NCI-H510A treated with DMSO at 0.1 percent for 48 hours (cell line): Measurements from ENCODE around the gene GABARAP.

Experiments
- DNase-seq: peaks from one replicate; lab custom pipeline; 2025; lab: John Stamatoyannopoulos, UW

The GABARAP gene

GRCh38 chr17:7239091-7240027 is 2.9 kb downstream of the GABARAP start, which contains the start of gene PHF23:
TSS of gene PHF23 (minus strand) at chr17:7239457. CDS start at chr17:7239279, 178 bp downstream.
- DNase-seq: peak; percentile 99

- no peak for DNase-seq
These were observed 3.7 kb downstream of the GABARAP start for GRCh38 chr17:7238420-7239090.

GRCh38 chr17:7237761-7238419 is 4.4 kb downstream of the GABARAP start:
- DNase-seq: peak; percentile 70

GRCh38 chr17:7237266-7237760 is 4.9 kb downstream of the GABARAP start:
- DNase-seq: no peak

GRCh38 chr17:7236808-7237207 is 5.4 kb downstream of the GABARAP start:
- no peak for DNase-seq

GRCh38 chr17:7235693-7236665 is 6.3 kb downstream of the GABARAP start:
- no peak for DNase-seq

- DNase-seq: peak; percentile 92
These were observed 7.9 kb downstream of the GABARAP start, which contains the start of gene DVL2 for GRCh38 chr17:7234083-7234951. TSS of gene DVL2 (minus strand) at chr17:7234517. CDS start at chr17:7234262, 255 bp downstream.

- DNase-seq: peak; percentile 58
These were observed 8.6 kb downstream of the GABARAP start for GRCh38 chr17:7233701-7234082.

GRCh38 chr17:7232114-7232513 is 10.1 kb downstream of the GABARAP start:
- no peak for DNase-seq

- no peak for DNase-seq
These were observed 12.7 kb downstream of the GABARAP start for GRCh38 chr17:7229504-7229903.

- DNase-seq: no peak
These were observed 13.3 kb downstream of the GABARAP start for GRCh38 chr17:7228920-7229319.

- no peak for DNase-seq
These were observed 15.2 kb downstream of the GABARAP start for GRCh38 chr17:7226721-7227710.

- DNase-seq: no peak
These were observed 16.4 kb downstream of the GABARAP start for GRCh38 chr17:7225711-7226331.

- DNase-seq: no peak
These were observed 17.6 kb downstream of the GABARAP start for GRCh38 chr17:7224661-7225111.

- DNase-seq: no peak
These were observed 18.1 kb downstream of the GABARAP start for GRCh38 chr17:7224110-7224509.

- no peak for DNase-seq
These were observed 18.9 kb downstream of the GABARAP start for GRCh38 chr17:7223375-7223774.

GRCh38 chr17:7222972-7223292 is 19.3 kb downstream of the GABARAP start:
- DNase-seq: no peak
